Fibroblast of the aortic adventitia (primary cell): ENCODE data around the gene PNPLA1. TPM values are rescaled to one million over a fixed set of nuclear protein-coding genes. Genes with fewer than 3 reads are reported as not detected.

Source experiments
- DNase-seq: peaks from one replicate; pipeline ENCODE4 v3.0.0-alpha.2; 2010; ENCODE audit warnings: low read depth
- H3K4me3 ChIP-seq: 2 replicates; pipeline ENCODE4 v1.5.1; 2011; ENCODE audit warnings: low read depth, mild to moderate bottlenecking, control low read depth, low read length, moderate library complexity
- total RNA-seq: library from RNA; depleted of rRNA; stranded (reverse); fragments of >200 nt; gene quantifications from 2 replicates; pipeline ENCODE4 v1.2.3, GENCODE V29; 2012; ENCODE audit warnings: low replicate concordance
- TF ChIP-seq, protein P1 (sequence below): IDR thresholded peaks from 2 replicates; pipeline ENCODE4 v1.5.1; 2011; ENCODE audit warnings: mild to moderate bottlenecking, low read length, control low read depth, inconsistent platforms; ENCODE audit not compliant: insufficient read depth

PNPLA1 gene
- total RNA-seq, 1 donor = 0.09 TPM

DNA sequence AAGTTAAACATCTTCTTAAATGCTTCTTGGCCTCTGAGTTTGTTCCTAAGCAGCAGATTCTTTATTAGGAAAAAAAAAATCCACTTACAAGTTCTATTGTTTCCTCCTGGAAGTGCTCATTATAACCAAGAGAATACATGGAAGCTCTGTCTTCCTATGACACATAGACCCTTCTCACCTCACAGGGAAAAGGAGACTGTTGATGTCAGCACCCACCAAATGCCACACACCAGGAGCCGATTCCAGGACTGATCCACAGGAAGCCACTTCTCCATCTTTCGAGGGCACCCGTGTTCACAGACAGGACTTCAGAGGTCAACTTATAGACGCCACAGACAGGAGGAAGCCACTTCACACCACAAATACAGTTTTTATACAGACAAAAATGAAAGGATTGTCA, 80.2 kb downstream of the PNPLA1 start:
- DNase-seq = peak; percentile 30
- TF ChIP-seq, protein P1, sequence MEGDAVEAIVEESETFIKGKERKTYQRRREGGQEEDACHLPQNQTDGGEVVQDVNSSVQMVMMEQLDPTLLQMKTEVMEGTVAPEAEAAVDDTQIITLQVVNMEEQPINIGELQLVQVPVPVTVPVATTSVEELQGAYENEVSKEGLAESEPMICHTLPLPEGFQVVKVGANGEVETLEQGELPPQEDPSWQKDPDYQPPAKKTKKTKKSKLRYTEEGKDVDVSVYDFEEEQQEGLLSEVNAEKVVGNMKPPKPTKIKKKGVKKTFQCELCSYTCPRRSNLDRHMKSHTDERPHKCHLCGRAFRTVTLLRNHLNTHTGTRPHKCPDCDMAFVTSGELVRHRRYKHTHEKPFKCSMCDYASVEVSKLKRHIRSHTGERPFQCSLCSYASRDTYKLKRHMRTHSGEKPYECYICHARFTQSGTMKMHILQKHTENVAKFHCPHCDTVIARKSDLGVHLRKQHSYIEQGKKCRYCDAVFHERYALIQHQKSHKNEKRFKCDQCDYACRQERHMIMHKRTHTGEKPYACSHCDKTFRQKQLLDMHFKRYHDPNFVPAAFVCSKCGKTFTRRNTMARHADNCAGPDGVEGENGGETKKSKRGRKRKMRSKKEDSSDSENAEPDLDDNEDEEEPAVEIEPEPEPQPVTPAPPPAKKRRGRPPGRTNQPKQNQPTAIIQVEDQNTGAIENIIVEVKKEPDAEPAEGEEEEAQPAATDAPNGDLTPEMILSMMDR = no peak
- no peak overlapping the region for H3K4me3 ChIP-seq

DNA sequence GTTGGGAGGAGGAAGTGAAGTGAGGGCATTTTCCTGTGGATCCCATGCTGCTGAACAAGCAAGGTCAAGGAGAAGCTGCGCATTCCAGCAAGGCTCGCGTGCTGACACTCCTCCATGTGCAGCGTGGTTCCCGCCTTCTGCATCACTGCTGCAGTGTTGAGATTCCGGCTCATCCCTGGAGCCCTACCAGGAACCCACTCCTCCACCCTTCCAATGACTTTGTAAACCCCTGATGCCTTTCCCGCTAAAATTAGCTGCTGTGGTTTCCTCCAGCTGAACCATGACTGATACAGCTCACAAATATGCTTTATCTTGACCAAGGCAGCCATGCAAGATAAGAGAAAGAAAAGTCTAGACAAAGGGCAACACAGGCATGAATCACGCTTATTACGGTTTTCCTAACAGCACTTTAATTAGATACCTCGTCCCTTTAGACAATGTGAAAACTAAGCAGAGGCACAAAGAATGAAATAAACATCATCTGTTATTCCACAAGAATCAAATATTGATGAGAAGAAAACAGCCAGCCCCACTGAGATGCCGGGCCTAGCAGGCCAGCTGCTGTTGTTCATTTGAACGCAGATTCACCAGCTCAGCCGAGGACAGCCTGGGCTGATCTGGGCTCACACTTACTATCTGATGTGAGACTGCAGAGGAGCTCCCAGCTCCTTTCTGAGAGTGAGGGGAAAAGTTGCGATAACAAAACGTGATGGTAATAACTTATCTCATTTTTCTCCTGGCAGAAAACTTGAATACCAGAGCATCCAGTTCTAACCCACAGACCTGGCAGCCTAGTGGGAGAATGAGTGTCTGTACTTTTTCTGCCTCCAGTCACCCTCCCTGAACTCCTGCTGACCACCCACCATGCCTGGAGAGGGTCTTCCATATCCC, 81.1 kb downstream of the PNPLA1 start:
- peak overlapping the region; percentile 9 for H3K4me3 ChIP-seq
- TF ChIP-seq, protein P1 = no peak
- DNase-seq = peak; percentile 98

DNA sequence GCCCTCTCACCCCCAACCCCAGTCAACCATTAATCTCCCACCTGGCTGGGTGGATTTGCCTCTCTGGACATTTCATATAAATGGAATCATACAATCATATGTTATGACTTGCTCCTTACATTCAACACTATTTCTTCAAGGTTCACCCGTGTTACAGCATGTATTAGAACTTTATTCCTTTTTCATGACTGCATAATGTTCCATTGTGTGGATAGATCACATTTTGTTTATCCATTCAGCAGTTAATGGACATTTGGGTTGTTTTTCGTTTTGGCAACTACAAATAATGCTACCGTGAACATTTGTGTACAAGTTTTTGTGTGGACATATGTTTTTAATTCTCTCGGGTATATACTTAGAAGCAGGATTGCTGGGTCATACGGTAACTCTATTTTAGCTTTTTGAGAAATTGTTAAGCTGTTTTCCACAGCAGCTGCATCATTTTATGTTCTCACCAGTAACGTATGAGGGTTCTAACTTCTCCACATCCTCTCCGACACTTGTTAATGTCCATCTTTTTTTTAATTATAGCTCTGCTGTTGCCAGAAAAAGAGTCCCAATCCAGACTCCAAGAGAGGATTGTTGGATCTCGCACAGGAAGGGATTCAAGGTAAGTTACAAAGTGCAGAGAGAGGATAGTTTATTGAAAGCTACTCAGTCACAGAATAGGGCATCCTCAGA, 82.8 kb downstream of the PNPLA1 start:
- TF ChIP-seq, protein P1 = no peak

DNA sequence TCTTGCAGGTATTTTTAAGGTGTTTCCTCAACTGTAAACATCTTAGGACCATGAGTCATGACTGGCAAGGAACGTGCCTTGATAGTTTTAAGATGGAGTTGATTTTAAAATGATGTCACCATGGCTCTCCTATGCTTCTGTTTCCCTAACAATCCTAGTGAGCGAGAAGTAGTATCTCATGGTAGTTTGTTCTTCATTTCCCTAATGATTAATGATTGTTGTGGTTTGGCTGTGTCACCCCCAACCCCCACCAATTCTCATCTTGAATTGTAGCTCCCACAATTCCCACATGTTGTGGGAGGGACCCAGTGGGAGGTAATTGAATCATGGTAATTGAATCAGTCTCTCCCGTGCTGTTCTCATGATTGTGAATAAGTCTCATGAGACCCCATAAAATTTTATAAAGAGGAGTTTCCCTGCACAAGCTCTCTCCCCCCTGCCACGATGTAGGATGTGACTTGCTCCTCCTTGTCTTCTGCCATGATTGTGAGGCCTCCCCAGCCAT, 83.6 kb downstream of the PNPLA1 start:
- DNase-seq = peak; percentile 52
- H3K4me3 ChIP-seq = no peak overlapping the region
- TF ChIP-seq, protein P1 = no peak

More for the DNA sequence above, 82.8 kb downstream of the PNPLA1 start:
- DNase-seq = no peak
- no peak overlapping the region for H3K4me3 ChIP-seq

DNA sequence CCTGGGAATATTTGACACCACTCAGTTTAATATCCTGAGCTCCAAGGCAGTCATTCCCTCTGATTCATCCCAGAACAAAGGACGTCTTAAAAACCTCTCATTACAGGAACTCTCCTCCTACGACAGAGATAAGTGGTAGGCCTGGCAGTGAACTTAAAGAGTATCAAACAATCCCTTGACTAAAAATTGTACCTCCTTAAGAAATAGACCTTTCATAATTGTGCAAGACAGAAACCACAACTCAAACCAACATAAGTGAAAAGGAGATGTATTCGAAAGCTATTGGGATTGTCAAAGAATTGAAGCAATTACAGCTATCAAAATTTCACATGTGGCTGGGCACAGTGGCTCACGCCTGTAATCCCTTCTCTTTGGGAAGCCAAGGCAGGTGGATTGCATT, 86.0 kb downstream of the PNPLA1 start:
- H3K4me3 ChIP-seq = no peak overlapping the region
- TF ChIP-seq, protein P1 = no peak
- DNase-seq = peak; percentile 89

DNA sequence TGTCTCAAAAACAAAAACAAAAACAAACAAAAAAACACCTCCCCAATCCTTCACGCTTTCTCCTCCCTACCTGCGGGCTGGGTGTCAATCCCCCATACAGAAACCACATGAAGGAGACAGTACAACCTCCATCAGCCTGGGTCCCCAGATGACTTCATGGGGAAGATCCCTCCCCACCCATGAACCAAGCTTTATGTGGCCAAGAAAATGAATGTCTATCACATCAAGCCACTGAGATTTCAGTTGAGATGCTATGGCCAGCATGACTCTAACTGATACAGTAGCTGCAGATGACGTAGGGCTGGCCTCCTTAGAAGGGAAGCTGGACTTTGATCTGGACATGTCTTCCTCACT, 88.0 kb downstream of the PNPLA1 start:
- no peak overlapping the region for H3K4me3 ChIP-seq
- TF ChIP-seq, protein P1 = no peak
- DNase-seq = no peak

Other genes starting within 250 kb of the PNPLA1 start
- gene SLC26A8, start 245.4 kb upstream of the PNPLA1 start, total RNA-seq = 0.18 TPM in 1 of 2 replicates, not detected in the other
- 72.5 and 99.8 TPM in 2 replicates for gene MAPK14, start 242.3 kb upstream of the PNPLA1 start, total RNA-seq
- gene MAPK13, start 139.5 kb upstream of the PNPLA1 start, total RNA-seq = 2.3 and 15.6 TPM in 2 replicates
- 15.3 and 19.1 TPM in 2 replicates for gene BRPF3, start 73.3 kb upstream of the PNPLA1 start, total RNA-seq
- not detected in 2 replicates for gene BNIP5, start 66.8 kb downstream of the PNPLA1 start, total RNA-seq
- 0.09 TPM in 1 of 2 replicates, not detected in the other for gene ETV7, start 117.6 kb downstream of the PNPLA1 start, total RNA-seq
- gene PXT1, start 172.8 kb downstream of the PNPLA1 start, total RNA-seq = not detected in 2 replicates
- 48.6 and 57.6 TPM in 2 replicates for gene KCTD20, start 172.9 kb downstream of the PNPLA1 start, total RNA-seq